ENCODE results near the gene PTPRE.

Gene PTPRE

DNA sequence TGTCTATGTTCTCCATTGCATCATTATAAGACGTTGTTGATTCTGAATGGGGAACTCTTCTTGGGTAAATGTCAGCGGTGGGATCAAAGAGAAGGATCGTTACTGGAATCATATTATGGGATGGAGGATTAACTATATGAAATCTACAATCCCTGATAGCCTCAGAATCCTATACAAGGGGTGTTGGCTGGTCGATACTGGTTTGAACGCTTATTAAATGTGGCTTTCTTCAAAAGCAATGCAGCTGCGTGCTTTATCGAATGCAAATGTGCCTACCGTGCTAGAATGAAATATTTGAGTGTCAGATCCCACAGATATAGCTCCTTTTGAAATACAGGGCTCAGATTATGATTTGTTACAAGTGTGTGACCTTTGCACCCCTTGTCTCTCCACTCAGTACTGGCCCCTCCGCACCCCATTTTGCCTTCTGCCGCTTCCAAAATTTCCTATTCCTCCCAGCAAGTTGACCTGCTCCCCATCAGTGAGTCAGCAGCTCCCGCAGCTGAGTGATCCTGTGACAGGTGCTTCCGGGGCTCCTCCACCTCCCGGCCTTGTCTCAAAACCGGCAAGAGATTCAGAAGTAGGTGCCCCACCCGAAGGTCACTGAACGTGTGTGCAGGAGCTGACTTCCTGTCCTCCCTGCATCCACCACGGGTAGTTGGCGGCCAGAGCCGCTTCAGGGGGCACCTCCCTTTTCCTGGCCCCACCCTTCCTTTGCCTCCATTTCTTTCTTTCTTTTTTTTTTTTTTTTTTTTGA, 76.6 kb downstream of the PTPRE start:
- ATAC-seq = no peak

- ATAC-seq = no peak
Observed at GRCh38 chr10:127984945-127985344, 78.0 kb downstream of the PTPRE start.

DNA sequence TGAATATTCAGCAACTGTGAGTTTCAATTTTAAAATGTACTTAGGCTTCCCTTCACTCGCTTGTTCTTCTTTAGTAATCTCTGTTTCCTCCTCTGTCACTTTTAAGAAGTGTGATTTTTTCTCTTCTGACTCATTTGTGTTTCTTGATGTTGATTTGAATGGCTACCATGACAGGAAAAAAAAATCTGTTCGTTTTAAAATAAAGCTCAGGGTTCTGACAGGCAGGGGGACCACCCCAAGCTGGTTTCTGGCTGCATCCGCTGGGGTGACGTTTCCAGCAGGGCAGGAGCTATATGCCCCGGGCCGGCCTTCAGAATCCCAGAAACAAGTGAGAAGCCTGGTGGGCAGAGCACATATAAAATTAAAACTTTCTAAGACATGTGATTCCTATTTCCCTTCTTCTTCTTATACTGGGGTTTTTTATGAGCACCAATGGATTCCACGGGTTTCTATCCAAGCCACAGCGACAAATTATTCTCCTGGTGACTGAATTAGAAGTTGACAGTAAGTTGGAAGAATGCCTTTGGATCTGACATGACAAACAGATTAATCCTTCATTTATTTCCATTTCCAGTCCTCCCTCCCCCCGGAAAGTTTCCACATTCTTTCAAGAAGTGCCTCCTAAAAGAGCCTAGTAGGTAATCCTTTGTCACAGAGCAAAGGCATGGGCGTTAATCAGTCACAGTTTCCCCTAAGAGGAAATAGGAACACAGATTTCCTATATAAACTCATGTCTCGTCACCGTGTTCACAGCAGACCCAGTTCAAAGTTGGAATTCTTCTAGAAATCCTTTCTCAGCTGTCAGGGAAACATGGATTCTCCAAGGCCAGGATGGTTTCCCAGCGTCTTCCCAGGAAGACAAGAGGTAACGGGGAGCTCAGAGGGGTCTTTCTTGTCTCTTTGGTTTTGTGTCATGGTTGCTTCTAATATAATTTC, 79.9 kb downstream of the PTPRE start:
- ATAC-seq = no peak

DNA sequence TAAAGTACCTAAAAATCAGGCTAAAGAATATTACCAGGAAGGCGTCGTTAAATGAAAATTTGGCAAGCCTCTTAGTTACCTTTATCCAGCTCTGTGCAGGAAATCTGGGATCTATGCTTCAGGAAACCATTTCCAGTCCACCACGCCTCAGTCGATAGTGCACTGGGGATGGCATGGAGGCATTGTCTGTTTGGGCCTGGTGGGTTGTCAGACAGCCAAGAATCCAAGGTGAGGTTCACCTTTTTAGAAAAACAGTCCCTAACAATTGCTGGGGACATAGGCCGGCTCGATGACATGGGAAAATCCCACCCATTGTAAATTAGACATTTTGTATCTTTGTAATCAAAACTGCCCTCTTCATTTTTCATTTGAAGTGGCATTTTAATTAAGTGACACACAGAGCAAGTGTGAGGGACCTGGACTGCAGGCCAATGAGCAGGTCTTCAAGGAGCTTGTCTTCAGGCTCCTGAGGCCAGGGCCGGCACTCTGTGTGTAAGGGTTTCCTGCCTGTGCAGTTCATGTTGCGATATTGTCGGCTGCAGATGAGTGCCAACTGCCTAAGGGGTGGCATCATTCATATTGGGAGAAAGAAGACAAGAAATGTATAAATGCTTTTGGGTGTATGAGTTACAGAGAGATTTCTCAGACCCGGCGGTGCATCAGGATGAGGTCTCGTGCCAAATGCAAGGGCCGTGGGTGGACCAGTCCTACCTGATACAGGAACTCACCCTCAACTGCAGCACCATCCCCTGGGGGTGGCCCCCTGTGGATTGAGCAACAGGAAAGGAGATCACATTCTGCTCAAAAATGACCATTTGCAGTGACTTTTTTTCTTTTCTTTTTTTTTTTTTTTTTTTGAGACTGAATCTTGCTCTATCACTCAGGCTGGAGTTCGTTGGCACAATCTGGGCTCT, 80.8 kb downstream of the PTPRE start:
- no peak for ATAC-seq

- ATAC-seq = no peak
Observed at GRCh38 chr10:127989481-127990012, 82.6 kb downstream of the PTPRE start.

DNA sequence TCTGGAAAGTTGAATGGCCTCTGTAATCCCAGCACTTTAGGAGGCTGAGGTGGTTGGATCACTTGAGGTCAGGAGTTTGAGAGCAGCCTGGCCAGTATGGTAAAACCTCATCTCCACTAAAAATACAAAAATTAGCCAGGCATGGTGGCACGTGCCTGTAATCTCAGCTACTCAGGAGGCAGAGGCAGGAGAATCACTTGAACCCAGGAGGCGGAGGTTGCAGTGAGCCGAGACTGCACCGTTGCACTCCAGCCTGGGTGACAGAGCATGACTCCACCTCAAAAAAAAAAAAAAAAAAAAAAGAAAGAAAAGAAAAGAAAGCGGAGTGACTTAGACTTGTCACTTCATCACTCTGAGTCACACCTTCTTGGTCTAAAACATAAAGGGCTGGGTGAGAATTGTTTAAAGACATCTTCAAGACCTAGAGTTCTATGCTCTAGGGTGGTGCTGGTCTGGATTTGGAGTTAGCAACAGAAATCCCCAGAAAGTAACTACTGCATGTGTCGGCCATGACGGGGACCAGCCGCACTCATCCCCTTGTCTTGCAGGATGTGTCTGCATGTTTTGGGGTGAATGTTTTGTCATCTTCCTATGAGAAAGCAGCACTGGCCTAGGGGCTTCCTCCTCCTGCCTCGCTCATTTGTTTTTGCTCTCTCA, 83.4 kb downstream of the PTPRE start:
- peak; percentile 79 to 83 for ATAC-seq

DNA sequence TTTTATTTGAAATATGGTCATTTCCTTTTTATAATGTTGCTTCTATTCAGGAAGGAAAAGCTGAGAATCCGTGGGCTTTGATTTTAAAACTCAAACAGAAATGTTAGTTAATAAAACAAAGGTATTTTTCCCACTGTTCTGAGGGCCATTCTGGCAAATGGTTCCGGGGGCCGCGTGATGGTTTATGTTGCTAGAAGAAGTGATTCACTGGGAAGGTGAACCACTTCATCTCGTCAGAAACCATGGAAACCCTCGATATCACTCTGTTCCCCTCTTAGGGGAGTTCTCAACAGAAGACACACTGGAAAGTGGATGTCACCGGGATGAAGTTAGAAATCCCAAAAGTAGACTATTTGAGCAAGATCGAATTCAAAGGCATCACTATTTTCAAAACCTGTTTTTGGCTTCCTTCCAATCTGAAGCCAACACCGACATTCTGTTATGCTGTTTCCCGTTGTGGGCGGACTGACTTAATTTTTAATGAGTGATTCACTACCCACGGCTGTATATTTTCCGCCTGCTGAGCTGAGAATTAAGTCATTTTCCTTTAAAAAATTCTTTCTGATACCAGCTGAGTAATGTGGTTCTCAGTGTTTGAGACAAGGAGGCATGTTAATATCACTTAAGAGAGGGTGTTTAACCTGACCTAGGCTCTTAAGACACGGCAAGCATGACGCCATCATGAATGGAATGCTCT, 84.1 kb downstream of the PTPRE start:
- ATAC-seq = peak; percentile 86 to 88

- ATAC-seq = no peak
Observed at GRCh38 chr10:127991543-127992255, 84.8 kb downstream of the PTPRE start.

DNA sequence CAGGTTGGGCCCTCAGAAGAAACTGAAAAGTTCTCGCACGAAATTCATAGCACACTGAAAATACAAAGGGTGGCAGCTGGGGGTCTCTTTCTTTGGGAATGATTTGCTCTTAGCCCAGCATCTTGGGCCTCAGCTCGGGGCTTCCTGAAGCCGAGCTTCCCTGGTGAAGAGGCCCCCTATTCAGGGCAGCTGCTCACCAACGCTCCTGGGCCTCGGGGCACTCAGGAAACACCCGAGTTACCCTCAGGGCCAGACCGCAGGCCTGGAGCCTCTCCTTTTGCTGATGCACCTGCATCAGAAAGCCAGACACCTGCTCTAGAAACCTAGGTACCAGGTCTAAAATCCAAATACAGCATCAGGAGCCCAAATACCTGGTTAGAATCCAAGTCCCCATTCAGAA, 85.5 kb downstream of the PTPRE start:
- no peak for ATAC-seq

- no peak for ATAC-seq
Observed at GRCh38 chr10:127993056-127993690, 86.3 kb downstream of the PTPRE start.

- no peak for ATAC-seq
Observed at GRCh38 chr10:127995939-127996338, 89.0 kb downstream of the PTPRE start.

DNA sequence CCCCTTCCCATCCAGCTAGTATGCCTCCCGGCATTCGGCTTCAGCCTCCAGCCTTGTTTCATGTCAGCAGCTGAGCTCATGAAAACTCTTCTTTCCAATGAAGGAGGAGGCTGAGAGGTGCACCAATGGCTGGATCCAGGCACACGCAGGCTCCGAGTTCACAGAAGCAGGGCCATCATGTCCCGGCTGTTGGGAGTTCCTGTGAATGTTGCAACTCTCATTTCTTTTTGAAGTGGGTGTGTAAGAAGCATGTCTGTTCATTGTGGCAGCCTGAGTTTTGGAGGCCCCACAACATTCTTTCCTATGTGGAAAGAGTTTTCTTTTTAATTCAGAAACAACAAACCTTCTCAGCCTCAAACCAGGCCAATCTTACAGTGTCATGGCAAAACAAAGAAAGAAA, 89.7 kb downstream of the PTPRE start:
- ATAC-seq = no peak

- no peak for ATAC-seq
Observed at GRCh38 chr10:127997271-127997670, 90.4 kb downstream of the PTPRE start.

DNA sequence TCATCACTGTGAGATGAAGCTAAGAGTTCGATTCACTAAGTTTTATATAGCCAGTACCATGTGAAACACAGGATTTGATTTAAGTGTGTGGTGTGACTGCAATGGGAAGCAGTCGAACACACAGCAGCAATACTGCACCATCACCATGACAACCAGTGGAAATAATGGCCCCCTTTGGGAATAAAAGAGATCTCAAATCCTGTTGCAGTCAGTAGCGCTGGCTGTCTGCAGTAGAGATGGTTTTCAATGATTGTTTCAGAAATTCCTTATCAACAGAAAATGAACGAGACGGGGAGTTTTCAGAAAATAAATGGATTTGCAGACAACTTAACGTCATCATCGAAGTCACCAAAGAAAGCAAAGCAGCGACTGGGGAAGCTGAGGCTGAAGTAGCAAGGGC, 91.0 kb downstream of the PTPRE start:
- ATAC-seq = no peak

GRCh38 chr10:127998501-127999144, 91.7 kb downstream of the PTPRE start:
- ATAC-seq = no peak

GRCh38 chr10:127999297-128000129, 92.6 kb downstream of the PTPRE start:
- ATAC-seq = no peak

- ATAC-seq = no peak
Observed at GRCh38 chr10:128000471-128001362, 93.8 kb downstream of the PTPRE start.

- ATAC-seq = no peak
Observed at GRCh38 chr10:128001363-128001745, 94.5 kb downstream of the PTPRE start.
